Astrocyte (in vitro differentiated cells and primary cell): Measurements from ENCODE around the gene RNF212B. TPM values are rescaled to one million over a fixed set of nuclear protein-coding genes. Genes with fewer than 3 reads are reported as not detected.
"Not testable (repeated sequence)": the region's sequence is repeated elsewhere in the genome, so short reads cannot be mapped to it uniquely, and the experiment has no call there.

Experiments
- DNase-seq: peaks from one replicate; pipeline ENCODE4 v3.0.0-alpha.2; 2010; ENCODE audit warnings: low read depth
- FAIRE-seq: peaks from 2 replicates; lab custom pipeline; 2011; peaks lifted over from hg19 to GRCh38; lab: Jason Lieb, UNC
- H2AFZ ChIP-seq: 2 replicates; pipeline ENCODE4 v1.6.0; 2012; ENCODE audit warnings: low read depth, low read length, inconsistent platforms
- H3K27ac ChIP-seq: 2 replicates; pipeline ENCODE4 v1.5.1; 2011; ENCODE audit warnings: low read depth, low read length, inconsistent platforms
- H3K27me3 ChIP-seq: 2 replicates; pipeline ENCODE4 v1.6.0; 2011; ENCODE audit warnings: low read length, inconsistent platforms; ENCODE audit not compliant: insufficient read depth
- H3K36me3 ChIP-seq: 2 replicates; pipeline ENCODE4 v1.5.1; 2011; ENCODE audit warnings: low read length, inconsistent platforms; ENCODE audit not compliant: insufficient read depth
- H3K4me1 ChIP-seq: 2 replicates; pipeline ENCODE4 v1.5.1; 2011; ENCODE audit warnings: low read length, inconsistent platforms; ENCODE audit not compliant: insufficient read depth
- H3K4me2 ChIP-seq: 2 replicates; pipeline ENCODE4 v1.6.0; 2012; ENCODE audit warnings: low read length, inconsistent platforms
- H3K4me3 ChIP-seq: 2 replicates; pipeline ENCODE4 v1.5.1; 2011; ENCODE audit warnings: low read depth, mild to moderate bottlenecking, low read length, inconsistent platforms; ENCODE audit not compliant: insufficient read depth
- H3K79me2 ChIP-seq: 2 replicates; pipeline ENCODE4 v1.6.0; 2012; ENCODE audit warnings: mild to moderate bottlenecking, low read length, inconsistent platforms; ENCODE audit not compliant: insufficient read depth
- H3K9ac ChIP-seq: 2 replicates; pipeline ENCODE4 v1.6.0; 2012; ENCODE audit warnings: mild to moderate bottlenecking, low read length, inconsistent platforms
- H3K9me3 ChIP-seq: 2 replicates; pipeline ENCODE4 v1.5.1; 2012; ENCODE audit warnings: low read depth, mild to moderate bottlenecking, low read length, inconsistent platforms; ENCODE audit not compliant: insufficient read depth
- H4K20me1 ChIP-seq: 2 replicates; pipeline ENCODE4 v1.6.0; 2012; ENCODE audit warnings: low read length, inconsistent platforms; ENCODE audit not compliant: insufficient read depth
- H3K27ac Mint-ChIP-seq: one replicate; pipeline ENCODE4 v1.8.0; 2021; ENCODE audit warnings: mild to moderate bottlenecking, mixed read lengths; ENCODE audit not compliant: unreplicated experiment
- H3K27me3 Mint-ChIP-seq: one replicate; pipeline ENCODE4 v1.8.0; 2021; ENCODE audit warnings: low read depth, mixed read lengths; ENCODE audit not compliant: unreplicated experiment
- H3K36me3 Mint-ChIP-seq: one replicate; pipeline ENCODE4 v1.8.0; 2021; ENCODE audit warnings: low read depth, mixed read lengths; ENCODE audit not compliant: unreplicated experiment
- H3K4me1 Mint-ChIP-seq: one replicate; pipeline ENCODE4 v1.8.0; 2021; ENCODE audit warnings: low read depth, mixed read lengths; ENCODE audit not compliant: unreplicated experiment
- H3K4me3 Mint-ChIP-seq: one replicate; pipeline ENCODE4 v1.8.0; 2021; ENCODE audit warnings: mild to moderate bottlenecking, moderate library complexity, mixed read lengths; ENCODE audit not compliant: unreplicated experiment
- H3K9me3 Mint-ChIP-seq: one replicate; pipeline ENCODE4 v1.8.0; 2021; ENCODE audit warnings: mild to moderate bottlenecking, mixed read lengths; ENCODE audit not compliant: unreplicated experiment
- EZH2 ChIP-seq: IDR thresholded peaks from 2 replicates; pipeline ENCODE4 v1.6.1; 2012; ENCODE audit warnings: mild to moderate bottlenecking, low read length, inconsistent platforms; ENCODE audit not compliant: insufficient read depth
- total RNA-seq: library from RNA; stranded (reverse); gene quantifications from 2 replicates; pipeline ENCODE4 v1.2.1, GENCODE V29; 2021
- TF ChIP-seq, protein P1 (sequence below): IDR thresholded peaks from 2 replicates; pipeline ENCODE4 v1.5.1; 2011; ENCODE audit warnings: low read depth, mild to moderate bottlenecking, inconsistent platforms, low read length, moderate library complexity; ENCODE audit not compliant: insufficient read depth

The RNF212B gene
- total RNA-seq, 1 donor from 2014 or later = not detected

GRCh38 chr14:23217032-23218020 lies 20.4 kb upstream of the RNF212B start:
- no peak overlapping the region for H3K9ac ChIP-seq
- H2AFZ ChIP-seq = no peak overlapping the region
- no peak overlapping the region for H3K27ac ChIP-seq
- Mint-ChIP-seq H3K4me3 (no peak overlapping the region), H3K27me3 (no peaks in the 10 kb centered on the region), H3K27ac (no peak overlapping the region), H3K36me3 (no peaks in the 10 kb centered on the region), H3K9me3 (peaks cover 9% of the 10 kb centered on the region), H3K4me1 (no peaks in the 10 kb centered on the region)
- FAIRE-seq = no peak
- no peaks in the 10 kb centered on the region for H3K36me3 ChIP-seq
- DNase-seq = no peak
- H3K9me3 ChIP-seq = peaks cover 4% of the 10 kb centered on the region
- H3K4me2 ChIP-seq = no peak overlapping the region
- H3K4me3 ChIP-seq = no peak overlapping the region
- no peaks in the 10 kb centered on the region for H3K4me1 ChIP-seq
- H4K20me1 ChIP-seq = no peaks in the 10 kb centered on the region
- no peaks in the 10 kb centered on the region for H3K79me2 ChIP-seq
- H3K27me3 ChIP-seq = peaks cover 9% of the 10 kb centered on the region
- TF ChIP-seq EZH2 = no peak
- TF ChIP-seq, protein P1, sequence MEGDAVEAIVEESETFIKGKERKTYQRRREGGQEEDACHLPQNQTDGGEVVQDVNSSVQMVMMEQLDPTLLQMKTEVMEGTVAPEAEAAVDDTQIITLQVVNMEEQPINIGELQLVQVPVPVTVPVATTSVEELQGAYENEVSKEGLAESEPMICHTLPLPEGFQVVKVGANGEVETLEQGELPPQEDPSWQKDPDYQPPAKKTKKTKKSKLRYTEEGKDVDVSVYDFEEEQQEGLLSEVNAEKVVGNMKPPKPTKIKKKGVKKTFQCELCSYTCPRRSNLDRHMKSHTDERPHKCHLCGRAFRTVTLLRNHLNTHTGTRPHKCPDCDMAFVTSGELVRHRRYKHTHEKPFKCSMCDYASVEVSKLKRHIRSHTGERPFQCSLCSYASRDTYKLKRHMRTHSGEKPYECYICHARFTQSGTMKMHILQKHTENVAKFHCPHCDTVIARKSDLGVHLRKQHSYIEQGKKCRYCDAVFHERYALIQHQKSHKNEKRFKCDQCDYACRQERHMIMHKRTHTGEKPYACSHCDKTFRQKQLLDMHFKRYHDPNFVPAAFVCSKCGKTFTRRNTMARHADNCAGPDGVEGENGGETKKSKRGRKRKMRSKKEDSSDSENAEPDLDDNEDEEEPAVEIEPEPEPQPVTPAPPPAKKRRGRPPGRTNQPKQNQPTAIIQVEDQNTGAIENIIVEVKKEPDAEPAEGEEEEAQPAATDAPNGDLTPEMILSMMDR = no peak

GRCh38 chr14:23219075-23219474 lies 18.7 kb upstream of the RNF212B start:
- Histone ChIP-seq H3K36me3 (no peaks in the 10 kb centered on the region), H3K27ac (no peak overlapping the region), H3K9ac (no peak overlapping the region), H2AFZ (no peak overlapping the region), H3K9me3 (peaks cover 4% of the 10 kb centered on the region), H4K20me1 (no peaks in the 10 kb centered on the region), H3K4me1 (no peaks in the 10 kb centered on the region), H3K4me3 (no peak overlapping the region), H3K4me2 (no peak overlapping the region), H3K27me3 (peaks cover 9% of the 10 kb centered on the region), H3K79me2 (no peaks in the 10 kb centered on the region)
- Mint-ChIP-seq H3K27ac (no peak overlapping the region), H3K9me3 (peaks cover 10% of the 10 kb centered on the region), H3K4me1 (no peaks in the 10 kb centered on the region), H3K27me3 (no peaks in the 10 kb centered on the region), H3K36me3 (no peaks in the 10 kb centered on the region), H3K4me3 (no peak overlapping the region)
- TF ChIP-seq, protein P1 = no peak
- no peak for TF ChIP-seq EZH2
- no peak for FAIRE-seq
- no peak for DNase-seq

- H3K27ac Mint-ChIP-seq, H3K4me2 ChIP-seq, H3K4me3 ChIP-seq, H3K36me3 Mint-ChIP-seq, H3K9me3 ChIP-seq, H3K9ac ChIP-seq, H3K9me3 Mint-ChIP-seq, H3K79me2 ChIP-seq, H4K20me1 ChIP-seq, H3K36me3 ChIP-seq, H2AFZ ChIP-seq, FAIRE-seq, H3K27ac ChIP-seq, H3K4me1 Mint-ChIP-seq, H3K27me3 Mint-ChIP-seq, DNase-seq, H3K4me1 ChIP-seq, H3K27me3 ChIP-seq, H3K4me3 Mint-ChIP-seq: not testable (repeated sequence)
These were observed 12.8 kb upstream of the RNF212B start for GRCh38 chr14:23224958-23225357.
